ENCODE results near the gene ASS1.

Gene ASS1

GRCh38 chr9:130472184-130472705, 27.5 kb downstream of the ASS1 start:
- CTCF ChIA-PET: interaction anchor here (15.5 kb wide), 1 partner anchor 215 kb away, joined by 305 read pairs; the partner anchor contains the start of gene EXOSC2
- Histone ChIP-seq H3K9me3 (ENCODE audit: control insufficient read depth, insufficient read depth, low read depth, low read length) (no peaks in the 10 kb centered on the region), H3K4me3 (ENCODE audit: low read depth, low read length) (no peak overlapping the region), H3K4me1 (ENCODE audit: control insufficient read depth, insufficient read depth, low read length) (no peaks in the 10 kb centered on the region), H3K27ac (ENCODE audit: extremely low read depth, low read depth, low read length) (no peak overlapping the region), H3K36me3 (ENCODE audit: control insufficient read depth in 2 of 2, insufficient read depth in 1 of 2, low read length in 2 of 2) (peaks cover 0 to 7% of the 10 kb centered on the region in 2 experiments; a peak in 1 of 3 replicates)
- no peak for TF ChIP-seq ZNF16 (tag by site-specific recombination; IDR thresholded peaks at IDR 0.05; ENCODE audit: low read depth)
- POLR2A ChIA-PET: no interaction called here

GRCh38 chr9:130473009-130473408, 28.2 kb downstream of the ASS1 start:
- ChIA-PET CTCF (interaction anchor here (0.6 to 0.9 kb wide), 2 partner anchors 103 to 235 kb away, joined by 3 read pairs; no protein-coding TSS in a partner anchor), POLR2A (no interaction called here)
- no peak overlapping the region for H3K27ac ChIP-seq (ENCODE audit: extremely low read depth, low read depth, low read length)
- H3K36me3 ChIP-seq (ENCODE audit: control insufficient read depth in 2 of 2, insufficient read depth in 1 of 2, low read length in 2 of 2): peaks cover 0 to 11% of the 10 kb centered on the region in 2 experiments; a peak in 1 of 3 replicates
- H3K4me1 ChIP-seq (ENCODE audit: control insufficient read depth, insufficient read depth, low read length): no peaks in the 10 kb centered on the region
- no peaks in the 10 kb centered on the region for H3K9me3 ChIP-seq (ENCODE audit: control insufficient read depth, insufficient read depth, low read depth, low read length)
- TF ChIP-seq ZNF768 (tag by site-specific recombination; IDR thresholded peaks at IDR 0.05) (peak; percentile 89), ZNF280C (tag by site-specific recombination; IDR thresholded peaks at IDR 0.05) (no peak)
- H3K4me3 ChIP-seq (ENCODE audit: low read depth, low read length): no peak overlapping the region

- CTCF ChIA-PET: interaction anchor here (0.6 to 1.8 kb wide), 4 partner anchors 11 to 236 kb away, joined by 3 to 8 read pairs (median 3); no protein-coding TSS in a partner anchor
- TF ChIP-seq KLF9 (tag by site-specific recombination; IDR thresholded peaks at IDR 0.05; ENCODE audit: low read depth): no peak
- TF ChIP-seq, protein P1, sequence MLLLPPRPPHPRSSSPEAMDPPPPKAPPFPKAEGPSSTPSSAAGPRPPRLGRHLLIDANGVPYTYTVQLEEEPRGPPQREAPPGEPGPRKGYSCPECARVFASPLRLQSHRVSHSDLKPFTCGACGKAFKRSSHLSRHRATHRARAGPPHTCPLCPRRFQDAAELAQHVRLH (tag by site-specific recombination; IDR thresholded peaks at IDR 0.05): no peak
- no peak for TF ChIP-seq ZBTB17 (tag by site-specific recombination; IDR thresholded peaks at IDR 0.05)
- TF ChIP-seq ZNF488 (tag by site-specific recombination; IDR thresholded peaks at IDR 0.05): no peak
- TF ChIP-seq PRDM4 (tag by site-specific recombination; IDR thresholded peaks at IDR 0.05): no peak
- TF ChIP-seq BCL11A (tag by site-specific recombination; IDR thresholded peaks at IDR 0.05; ENCODE audit: low read depth): no peak
- TF ChIP-seq ZNF24 (tag by site-specific recombination; IDR thresholded peaks at IDR 0.05): no peak
- TF ChIP-seq, protein P2, sequence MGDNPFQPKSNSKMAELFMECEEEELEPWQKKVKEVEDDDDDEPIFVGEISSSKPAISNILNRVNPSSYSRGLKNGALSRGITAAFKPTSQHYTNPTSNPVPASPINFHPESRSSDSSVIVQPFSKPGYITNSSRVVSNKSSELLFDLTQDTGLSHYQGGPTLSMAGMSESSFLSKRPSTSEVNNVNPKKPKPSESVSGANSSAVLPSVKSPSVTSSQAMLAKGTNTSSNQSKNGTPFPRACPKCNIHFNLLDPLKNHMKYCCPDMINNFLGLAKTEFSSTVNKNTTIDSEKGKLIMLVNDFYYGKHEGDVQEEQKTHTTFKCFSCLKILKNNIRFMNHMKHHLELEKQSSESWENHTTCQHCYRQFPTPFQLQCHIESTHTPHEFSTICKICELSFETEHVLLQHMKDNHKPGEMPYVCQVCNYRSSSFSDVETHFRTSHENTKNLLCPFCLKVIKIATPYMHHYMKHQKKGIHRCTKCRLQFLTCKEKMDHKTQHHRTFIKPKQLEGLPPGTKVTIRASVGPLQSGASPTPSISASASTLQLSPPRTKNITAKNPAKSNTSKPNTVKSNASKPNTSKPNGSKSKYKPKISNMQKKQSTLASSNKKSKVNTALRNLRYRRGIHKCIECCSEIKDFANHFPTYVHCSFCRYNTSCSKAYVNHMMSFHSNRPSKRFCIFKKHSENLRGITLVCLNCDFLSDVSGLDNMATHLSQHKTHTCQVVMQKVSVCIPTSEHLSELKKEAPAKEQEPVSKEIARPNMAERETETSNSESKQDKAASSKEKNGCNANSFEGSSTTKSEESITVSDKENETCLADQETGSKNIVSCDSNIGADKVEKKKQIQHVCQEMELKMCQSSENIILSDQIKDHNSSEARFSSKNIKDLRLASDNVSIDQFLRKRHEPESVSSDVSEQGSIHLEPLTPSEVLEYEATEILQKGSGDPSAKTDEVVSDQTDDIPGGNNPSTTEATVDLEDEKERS (tag by site-specific recombination; IDR thresholded peaks at IDR 0.05): no peak
- TF ChIP-seq IKZF3 (tag by site-specific recombination; IDR thresholded peaks at IDR 0.05): no peak
- no peak for TF ChIP-seq ZNF473 (tag by site-specific recombination; IDR thresholded peaks at IDR 0.05)
- TF ChIP-seq HOXC10 (CRISPR knock-in tag; IDR thresholded peaks at IDR 0.05): no peak
- TF ChIP-seq ZNF76 (tag by site-specific recombination; IDR thresholded peaks at IDR 0.05; ENCODE audit: borderline replicate concordance, low read depth): no peak
- no peak for TF ChIP-seq GLI2 (tag by site-specific recombination; IDR thresholded peaks at IDR 0.05; ENCODE audit: borderline replicate concordance, low read depth)
- TF ChIP-seq ZNF626 (tag by site-specific recombination; IDR thresholded peaks at IDR 0.05): no peak
- TF ChIP-seq ZNF449 (tag by site-specific recombination; IDR thresholded peaks at IDR 0.05): no peak
- no peak for TF ChIP-seq ZNF2 (tag by site-specific recombination; IDR thresholded peaks at IDR 0.05)
- TF ChIP-seq ZNF514 (tag by site-specific recombination; IDR thresholded peaks at IDR 0.05): no peak
- no peak for TF ChIP-seq ZSCAN23 (tag by site-specific recombination; IDR thresholded peaks at IDR 0.05)
These were observed 28.8 kb downstream of the ASS1 start for GRCh38 chr9:130473566-130473965.

More at GRCh38 chr9:130473566-130473965, 28.8 kb downstream of the ASS1 start:
- H3K27ac ChIP-seq (ENCODE audit: extremely low read depth, low read depth, low read length): no peak overlapping the region
- no peaks in the 10 kb centered on the region for H3K9me3 ChIP-seq (ENCODE audit: control insufficient read depth, insufficient read depth, low read depth, low read length)
- POLR2A ChIA-PET: no interaction called here
- H3K4me1 ChIP-seq (ENCODE audit: control insufficient read depth, insufficient read depth, low read length): no peaks in the 10 kb centered on the region
- peaks cover 0 to 11% of the 10 kb centered on the region in 2 experiments; a peak in 1 of 3 replicates for H3K36me3 ChIP-seq (ENCODE audit: control insufficient read depth in 2 of 2, insufficient read depth in 1 of 2, low read length in 2 of 2)
- no peak overlapping the region for H3K4me3 ChIP-seq (ENCODE audit: low read depth, low read length)
